ENCODE measurements around the gene KIF26B. TPM values are rescaled to one million over a fixed set of nuclear protein-coding genes. Genes with fewer than 3 reads are reported as not detected.
"Not testable (repeated sequence)": the region's sequence is repeated elsewhere in the genome, so short reads cannot be mapped to it uniquely, and the experiment has no call there.

KIF26B gene
- total RNA-seq, 4 donors from 2014 or later: 2.4 to 6.7 (median 6.1) TPM

- Histone ChIP-seq H3K36me3 (no peaks in the 10 kb centered on the region), H3K4me3 (replicated peaks in 1 of 3) (no peak overlapping the region), H3K27ac (no peak overlapping the region), H3K4me1 (no peaks in the 10 kb centered on the region), H3K27me3 (no peaks in the 10 kb centered on the region), H3K9me3 (no peaks in the 10 kb centered on the region)
- 92 to 94% methylated on average over 3 of the region's 3 CpGs for WGBS, 2 donors
- intact Hi-C loops (cut with DNase I): no loop called here
- TF ChIP-seq POLR2A (IDR thresholded peaks at IDR 0.05): no peak
- no peak for TF ChIP-seq CTCF (IDR thresholded peaks at IDR 0.05)
- DNase-seq: no peak
Observed at GRCh38 chr1:245663373-245663772, 508.6 kb downstream of the KIF26B start.

GRCh38 chr1:245663841-245664240 lies 509.1 kb downstream of the KIF26B start:
- H3K4me1 ChIP-seq: no peaks in the 10 kb centered on the region
- no peaks in the 10 kb centered on the region for H3K27me3 ChIP-seq
- intact Hi-C loops (cut with DNase I): no loop called here
- TF ChIP-seq CTCF (IDR thresholded peaks at IDR 0.05) (no peak), POLR2A (IDR thresholded peaks at IDR 0.05) (no peak)
- no peaks in the 10 kb centered on the region for H3K9me3 ChIP-seq
- H3K4me3 ChIP-seq (replicated peaks in 1 of 3): no peak overlapping the region
- 90 to 95% methylated on average over 8 of the region's 8 CpGs for WGBS, 2 donors
- DNase-seq: no peak
- H3K27ac ChIP-seq: no peak overlapping the region
- no peaks in the 10 kb centered on the region for H3K36me3 ChIP-seq

DNA sequence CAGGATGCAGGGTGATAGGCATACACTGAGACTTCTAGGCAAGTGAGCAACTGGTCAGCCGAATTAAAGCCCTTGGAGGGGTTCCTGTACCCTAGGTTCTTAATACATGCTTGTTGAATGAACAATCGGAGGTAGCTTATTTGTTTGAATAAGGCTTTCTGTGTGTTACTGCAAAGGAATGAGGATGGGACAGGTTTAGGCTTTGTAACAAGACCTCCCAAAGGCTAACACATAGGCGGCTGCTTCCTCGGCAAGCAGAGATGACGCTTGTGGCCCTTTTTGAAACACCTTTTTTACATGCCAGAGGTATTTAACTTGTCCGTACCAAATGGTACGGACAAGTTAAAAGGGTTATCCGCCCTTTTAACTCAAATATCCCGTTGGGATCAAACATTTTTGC lies 511.6 kb downstream of the KIF26B start:
- no peak for DNase-seq
- H3K4me1 ChIP-seq: no peaks in the 10 kb centered on the region
- no peaks in the 10 kb centered on the region for H3K36me3 ChIP-seq
- no peaks in the 10 kb centered on the region for H3K27me3 ChIP-seq
- no peak overlapping the region for H3K27ac ChIP-seq
- no peaks in the 10 kb centered on the region for H3K9me3 ChIP-seq
- WGBS, 2 donors: 92 to 95% methylated on average over 9 of the region's 9 CpGs
- H3K4me3 ChIP-seq (replicated peaks in 1 of 3): no peak overlapping the region
- intact Hi-C loops (cut with DNase I): no loop called here
- no peak for TF ChIP-seq CTCF (IDR thresholded peaks at IDR 0.05)
- no peak for TF ChIP-seq POLR2A (IDR thresholded peaks at IDR 0.05)

DNA sequence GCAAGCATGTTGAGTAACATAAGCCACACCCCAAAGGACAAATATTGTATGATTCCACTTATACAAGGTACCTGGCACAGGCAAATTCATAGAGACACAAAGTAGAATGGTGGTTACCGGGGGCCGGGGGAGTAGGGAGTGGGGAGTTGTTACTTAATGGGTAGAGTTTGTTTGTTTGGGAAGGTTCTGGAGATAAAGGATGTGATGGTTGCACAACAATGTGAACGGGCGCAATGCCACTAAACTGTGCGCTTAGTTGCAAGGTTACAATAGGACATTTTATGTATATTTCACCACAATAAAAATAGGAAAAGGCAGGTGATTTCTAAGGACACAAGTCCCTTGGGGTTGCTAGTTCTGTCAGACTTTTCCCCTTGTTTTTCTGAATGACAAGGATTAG lies 516.6 kb downstream of the KIF26B start:
- H3K4me3 ChIP-seq (replicated peaks in 1 of 3): no peak overlapping the region
- H3K4me1 ChIP-seq: no peaks in the 10 kb centered on the region
- H3K36me3 ChIP-seq: no peaks in the 10 kb centered on the region
- H3K27ac ChIP-seq: no peak overlapping the region
- H3K27me3 ChIP-seq: no peaks in the 10 kb centered on the region
- intact Hi-C loops (cut with DNase I): no loop called here
- WGBS, 2 donors: 94 to 96% methylated on average over 5 of the region's 5 CpGs
- no peak for DNase-seq
- H3K9me3 ChIP-seq: no peaks in the 10 kb centered on the region
- TF ChIP-seq CTCF (IDR thresholded peaks at IDR 0.05): no peak
- TF ChIP-seq POLR2A (IDR thresholded peaks at IDR 0.05): no peak

DNA sequence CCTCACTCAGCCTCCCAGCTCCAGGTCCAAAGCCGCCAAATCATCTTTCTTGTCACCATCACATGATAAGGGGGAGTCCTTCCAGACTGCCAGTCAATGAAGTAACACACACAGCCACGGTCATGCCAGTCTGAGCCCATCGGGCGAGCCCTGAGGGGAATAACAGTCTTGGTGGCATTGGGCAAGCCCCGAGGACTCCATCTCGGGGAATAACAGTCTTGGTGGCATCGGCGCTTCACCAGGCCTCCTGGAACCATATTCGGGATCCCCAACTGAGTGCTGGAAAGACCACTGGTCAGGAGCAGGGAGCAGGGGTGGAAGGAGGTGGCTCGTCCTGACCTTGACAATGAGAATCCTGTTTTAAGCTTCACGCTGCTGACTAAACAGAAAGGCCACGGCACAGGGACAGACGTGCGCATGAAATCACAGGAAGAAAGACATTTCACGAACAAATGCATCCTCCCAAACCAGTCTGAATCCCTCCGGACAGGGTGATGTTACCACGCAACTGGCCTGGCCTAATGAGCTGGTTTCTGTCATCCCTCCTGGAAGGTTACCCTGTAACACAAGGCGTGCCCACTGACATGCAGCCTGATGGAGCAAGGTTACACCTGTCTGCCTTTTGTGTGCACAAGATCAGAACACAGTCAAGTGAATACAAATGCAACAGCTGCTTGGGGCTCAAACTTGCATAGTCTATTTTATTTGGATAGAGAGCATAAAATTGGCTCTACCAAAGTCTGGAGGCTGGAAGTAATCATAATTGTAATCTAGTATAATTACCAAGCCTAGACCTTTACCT lies 517.4 kb downstream of the KIF26B start:
- Histone ChIP-seq H3K36me3 (no peaks in the 10 kb centered on the region), H3K4me3 (replicated peaks in 1 of 3) (no peak overlapping the region), H3K9me3 (no peaks in the 10 kb centered on the region), H3K27me3 (no peaks in the 10 kb centered on the region), H3K4me1 (no peaks in the 10 kb centered on the region), H3K27ac (no peak overlapping the region)
- 92 to 97% methylated on average over 18 of the region's 18 CpGs for WGBS, 2 donors
- intact Hi-C loops (cut with DNase I): no loop called here
- no peak for TF ChIP-seq POLR2A (IDR thresholded peaks at IDR 0.05)
- no peak for DNase-seq

DNA sequence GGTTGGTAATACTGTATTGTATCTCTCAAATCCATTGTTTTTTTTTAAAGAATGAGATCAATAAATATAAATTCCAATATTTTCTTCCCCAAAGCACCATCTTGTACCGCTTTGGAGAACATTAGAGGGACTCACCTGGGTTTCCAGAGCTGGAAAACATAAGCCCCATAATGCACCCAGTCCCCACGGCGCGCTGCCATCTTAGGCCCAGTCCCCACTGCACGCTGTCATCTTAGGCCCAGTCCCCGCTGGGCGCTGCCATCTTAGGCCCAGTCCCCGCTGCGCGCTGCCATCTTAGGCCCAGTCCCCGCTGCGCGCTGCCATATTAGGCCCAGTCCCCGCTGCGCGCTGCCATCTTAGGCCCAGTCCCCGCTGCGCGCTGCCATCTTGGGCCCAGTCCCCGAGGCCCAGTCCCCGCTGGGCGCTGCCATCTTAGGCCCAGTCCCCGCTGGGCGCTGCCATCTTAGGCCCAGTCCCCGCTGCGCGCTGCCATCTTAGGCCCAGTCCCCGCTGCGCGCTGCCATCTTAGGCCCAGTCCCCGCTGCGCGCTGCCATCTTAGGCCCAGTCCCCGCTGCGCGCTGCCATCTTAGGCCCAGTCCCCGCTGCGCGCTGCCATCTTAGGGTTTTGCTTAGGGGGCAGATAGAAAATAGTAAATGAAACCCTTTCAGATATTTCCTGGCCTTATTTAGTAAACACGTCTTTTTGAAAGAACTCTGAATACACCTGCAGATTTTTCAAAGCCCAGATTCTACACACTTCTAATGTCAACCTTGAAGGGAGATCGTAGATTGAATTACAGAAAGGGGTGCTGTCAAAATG lies 518.3 kb downstream of the KIF26B start:
- H3K9me3 ChIP-seq; H3K4me3 ChIP-seq (replicated peaks in 1 of 3); H3K36me3 ChIP-seq; DNase-seq; H3K27ac ChIP-seq; H3K4me1 ChIP-seq; H3K27me3 ChIP-seq; intact Hi-C loops (cut with DNase I): not testable (repeated sequence)
- 95 to 98% methylated on average over 33 to 41 of the region's 41 CpGs for WGBS, 2 donors
